HG02884 (cell line): ENCODE results near the gene MYO10.
"Not testable (repeated sequence)": the region's sequence is repeated elsewhere in the genome, so short reads cannot be mapped to it uniquely, and the experiment has no call there.

Experiments
- ATAC-seq: cut with Tn5 transposase; IDR thresholded peaks from one replicate; pipeline ENCODE4 v1.9.1; 2021; ENCODE audit warnings: mild to moderate bottlenecking, moderate library complexity; ENCODE audit not compliant: unreplicated experiment

MYO10 gene

GRCh38 chr5:16889972-16890519 lies 46.0 kb downstream of the MYO10 start:
- no peak for ATAC-seq

- ATAC-seq: no peak
Observed at GRCh38 chr5:16889203-16889971, 46.7 kb downstream of the MYO10 start.

GRCh38 chr5:16888694-16889124 lies 47.4 kb downstream of the MYO10 start:
- ATAC-seq: no peak

GRCh38 chr5:16886793-16887345 lies 49.2 kb downstream of the MYO10 start:
- no peak for ATAC-seq

- no peak for ATAC-seq
Observed at GRCh38 chr5:16886366-16886736, 49.7 kb downstream of the MYO10 start.

- no peak for ATAC-seq
Observed at GRCh38 chr5:16885635-16886365, 50.3 kb downstream of the MYO10 start.

- no peak for ATAC-seq
Observed at GRCh38 chr5:16884595-16884994, 51.5 kb downstream of the MYO10 start.

GRCh38 chr5:16883806-16884205 lies 52.3 kb downstream of the MYO10 start:
- ATAC-seq: no peak

- ATAC-seq: no peak
Observed at GRCh38 chr5:16883176-16883575, 52.9 kb downstream of the MYO10 start.

- ATAC-seq: no peak
Observed at GRCh38 chr5:16881251-16881650, 54.8 kb downstream of the MYO10 start.

GRCh38 chr5:16880547-16880946 lies 55.5 kb downstream of the MYO10 start:
- no peak for ATAC-seq

GRCh38 chr5:16879650-16880049 lies 56.4 kb downstream of the MYO10 start:
- no peak for ATAC-seq

GRCh38 chr5:16879191-16879590 lies 56.9 kb downstream of the MYO10 start:
- ATAC-seq: no peak

GRCh38 chr5:16877267-16877935 lies 58.7 kb downstream of the MYO10 start:
- ATAC-seq: no peak

- not testable (repeated sequence) for ATAC-seq
Observed at GRCh38 chr5:16874424-16874823, 61.7 kb downstream of the MYO10 start.

GRCh38 chr5:16871746-16872339 lies 64.2 kb downstream of the MYO10 start:
- ATAC-seq: no peak

GRCh38 chr5:16870878-16871277 lies 65.2 kb downstream of the MYO10 start:
- no peak for ATAC-seq

- ATAC-seq: no peak
Observed at GRCh38 chr5:16869821-16870796, 66.0 kb downstream of the MYO10 start.

GRCh38 chr5:16867577-16867953 lies 68.5 kb downstream of the MYO10 start:
- ATAC-seq: no peak
